NCI-H510A (cell line): ENCODE measurements around the gene PDE4C.

Source experiments
- DNase-seq: peaks from one replicate; lab custom pipeline; 2025; lab: John Stamatoyannopoulos, UW

PDE4C gene

DNA sequence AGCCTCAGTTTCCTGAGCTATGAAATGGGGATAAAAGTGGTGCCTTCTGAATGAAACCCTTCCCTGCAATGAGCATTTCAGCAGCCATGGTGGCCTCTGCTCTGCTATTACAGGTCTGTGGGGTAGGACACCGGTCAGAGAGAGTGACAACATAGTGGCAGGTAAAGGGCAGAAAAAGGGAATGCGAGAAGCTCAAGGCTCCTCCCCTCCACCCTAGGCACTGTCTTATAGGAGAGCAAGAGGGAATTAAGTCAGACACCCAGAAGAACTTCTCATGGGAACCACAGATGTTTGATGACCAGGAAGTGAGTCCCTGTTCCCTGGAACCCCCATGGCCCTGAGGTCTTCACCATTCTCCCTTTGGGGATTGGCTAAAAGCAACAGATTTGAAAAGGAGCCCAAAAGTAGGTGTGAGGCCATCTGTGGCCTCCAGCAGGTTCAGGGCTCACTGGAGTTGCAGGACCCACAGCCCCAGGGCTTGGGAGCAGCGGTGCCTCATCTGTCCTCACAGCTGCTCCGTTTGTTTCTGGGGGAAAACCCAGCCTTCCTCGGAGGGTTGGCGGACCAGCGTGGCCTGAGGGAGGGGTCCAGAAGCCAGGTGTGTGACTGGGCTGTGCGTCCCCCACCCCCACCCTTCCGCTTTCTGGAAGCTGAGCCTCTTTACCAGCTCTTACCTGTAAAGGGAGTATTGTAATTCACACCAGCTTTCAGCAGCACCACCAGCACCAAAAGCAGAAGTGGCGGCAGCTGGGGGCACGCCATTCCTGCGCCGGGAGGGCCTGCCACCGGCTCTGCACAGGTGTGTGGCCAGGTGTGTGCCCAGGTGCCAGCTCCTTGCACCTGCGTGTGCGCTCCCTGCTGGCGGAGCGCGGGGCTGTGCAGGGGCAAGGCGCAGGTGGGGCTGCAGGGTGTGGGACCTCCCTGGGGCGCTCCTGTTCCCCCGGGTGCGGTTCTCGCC, 28.6 kb upstream of the PDE4C start:
- DNase-seq = peak; percentile 67

DNA sequence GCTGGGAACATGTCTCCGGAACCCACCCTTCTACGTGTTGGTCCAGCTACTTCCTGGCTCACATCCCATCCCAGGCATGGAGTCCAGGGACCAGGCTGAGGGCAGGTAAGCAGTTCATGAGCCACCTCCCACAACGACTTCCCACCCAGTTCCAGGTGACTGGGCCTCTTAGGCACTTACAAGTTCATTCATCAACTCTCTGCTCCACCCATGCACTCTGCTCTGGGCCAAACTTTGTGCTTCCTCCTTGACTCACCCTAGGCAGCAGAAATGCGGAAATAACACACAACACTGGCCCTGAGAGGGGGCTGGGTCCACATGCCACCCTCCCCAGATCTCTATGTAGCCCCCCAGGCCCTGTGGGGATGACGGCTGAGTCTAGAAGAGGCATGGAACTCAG, 27.5 kb upstream of the PDE4C start:
- no peak for DNase-seq

DNA sequence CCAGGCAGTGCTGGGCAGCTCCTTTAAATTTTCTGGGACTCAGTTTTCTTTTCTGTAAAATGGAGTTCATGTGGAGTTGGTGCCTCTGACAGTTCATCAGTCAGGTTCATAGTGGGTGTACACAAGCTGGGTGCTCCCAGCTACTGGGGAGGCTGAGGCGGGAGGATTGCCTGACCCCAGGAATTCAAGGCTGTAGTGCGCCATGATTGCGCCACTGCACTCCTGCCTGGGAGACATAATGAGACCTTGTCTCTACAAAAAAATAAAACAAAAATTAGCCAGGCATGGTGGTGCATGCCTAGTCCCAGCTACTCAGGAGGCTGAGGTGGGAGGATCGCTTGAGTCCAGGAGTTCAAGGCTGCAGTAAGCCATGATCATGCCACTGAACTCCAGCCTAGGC, 26.9 kb upstream of the PDE4C start:
- no peak for DNase-seq

DNA sequence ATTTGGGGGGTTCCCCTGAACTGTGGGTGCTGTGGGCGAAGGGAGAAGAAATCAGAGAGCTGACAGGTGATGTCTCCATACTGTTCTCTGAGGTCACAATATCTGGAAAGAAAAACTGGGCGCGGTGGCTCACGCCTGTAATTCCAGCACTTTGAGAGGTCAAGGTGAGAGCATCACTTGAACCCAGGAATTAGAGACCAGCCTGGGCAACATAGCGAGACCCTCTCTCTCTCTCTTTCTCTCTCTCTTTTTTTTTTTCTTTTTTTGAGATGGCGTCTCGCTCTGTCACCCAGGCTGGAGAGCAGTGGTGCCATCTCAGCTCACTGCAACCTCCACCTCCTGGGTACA, 26.1 kb upstream of the PDE4C start:
- DNase-seq = no peak

DNA sequence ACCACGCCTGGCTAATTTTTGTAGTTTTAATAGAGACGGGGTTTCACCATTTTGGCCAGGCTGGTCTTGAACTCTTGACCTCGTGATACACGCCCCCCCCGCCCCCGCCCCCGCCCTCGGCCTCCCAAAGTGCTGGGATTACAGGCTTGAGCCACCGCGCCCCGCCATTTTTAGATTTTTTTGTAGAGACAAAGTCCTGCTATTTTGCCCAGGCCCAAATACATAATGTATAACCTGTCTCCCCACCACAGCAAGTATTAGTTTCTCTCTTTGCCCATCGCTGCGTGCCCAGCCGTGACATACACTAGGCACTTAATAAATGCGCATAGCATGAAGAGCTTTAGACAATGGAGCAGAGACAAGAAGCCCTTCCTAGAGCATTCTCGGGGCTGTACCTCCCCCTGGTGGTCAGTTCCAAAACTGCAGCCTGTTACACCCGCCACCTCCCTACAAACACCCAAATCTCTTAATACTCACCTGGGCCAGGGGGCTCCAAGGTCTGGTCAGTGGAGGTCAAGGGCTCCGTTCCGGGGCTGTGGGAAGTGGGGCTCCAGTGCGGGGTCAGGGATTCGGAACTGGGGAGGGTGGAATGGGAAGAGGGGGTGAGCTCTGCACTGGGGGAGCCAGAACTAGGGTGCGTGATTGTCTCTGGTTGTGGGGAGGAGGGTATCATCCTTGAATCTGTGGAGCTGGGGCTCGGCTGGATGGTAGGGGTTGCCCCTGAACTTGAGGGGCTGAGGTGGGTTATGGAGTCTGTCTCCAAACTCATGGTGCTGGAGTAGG, 25.5 kb upstream of the PDE4C start:
- no peak for DNase-seq

DNA sequence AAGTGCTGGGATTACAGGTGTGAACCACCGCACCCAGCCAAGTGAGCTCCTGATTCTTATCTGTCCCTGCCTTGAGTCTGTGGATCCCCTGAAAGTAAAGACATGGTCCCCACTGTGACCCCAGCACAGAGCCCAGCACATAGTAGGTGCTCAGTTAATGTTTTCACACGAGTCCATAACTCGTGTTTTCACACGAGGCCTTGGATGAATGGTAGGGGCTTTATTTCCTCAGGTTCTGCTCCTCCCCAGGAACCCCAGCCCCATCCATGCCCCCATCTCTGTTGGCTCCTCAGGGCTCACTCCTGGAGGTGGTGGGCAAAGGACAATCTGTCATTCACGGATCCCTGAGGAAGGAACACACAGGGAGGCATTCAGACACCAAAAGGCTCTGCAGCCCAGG, 23.6 kb upstream of the PDE4C start:
- DNase-seq = no peak

DNA sequence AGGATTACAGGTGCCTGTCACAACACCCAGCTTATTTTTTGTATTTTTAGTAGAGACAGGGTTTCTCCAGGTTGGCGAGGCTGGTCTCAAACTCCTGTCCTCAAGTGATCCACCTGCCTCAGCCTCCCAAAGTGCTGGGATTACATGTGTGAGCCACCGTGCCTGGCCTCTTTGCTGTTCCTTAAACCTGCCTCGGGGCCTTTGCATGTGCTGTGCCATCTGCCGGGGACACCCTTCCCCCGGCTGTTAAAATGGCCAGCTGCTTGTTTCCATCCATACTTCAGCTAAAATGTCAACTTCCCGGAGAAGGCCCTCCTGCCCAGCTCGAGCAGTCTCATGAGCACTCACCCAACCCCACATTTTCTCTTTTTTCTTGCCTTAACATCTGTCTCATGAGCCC, 19.1 kb upstream of the PDE4C start:
- no peak for DNase-seq

DNA sequence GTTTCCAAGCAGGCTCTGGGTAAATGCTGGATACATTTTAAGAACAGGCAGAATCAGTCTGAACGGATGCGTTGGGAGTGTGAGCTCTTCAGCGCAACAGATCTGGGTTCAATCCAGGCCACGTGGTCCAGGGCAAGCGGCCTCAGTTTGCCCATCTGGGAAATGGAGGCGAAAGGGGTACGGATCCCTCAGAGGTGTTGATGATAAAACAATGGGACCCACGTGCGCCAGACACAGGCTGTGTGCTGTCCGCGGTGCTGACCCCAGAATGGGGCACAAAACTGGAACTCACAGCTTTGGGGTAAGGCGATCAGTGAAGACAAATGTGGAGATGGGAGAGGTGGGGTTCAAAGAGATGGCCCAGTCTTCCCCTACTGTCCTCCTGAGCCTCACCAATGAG, 13.1 kb upstream of the PDE4C start:
- DNase-seq = no peak

DNA sequence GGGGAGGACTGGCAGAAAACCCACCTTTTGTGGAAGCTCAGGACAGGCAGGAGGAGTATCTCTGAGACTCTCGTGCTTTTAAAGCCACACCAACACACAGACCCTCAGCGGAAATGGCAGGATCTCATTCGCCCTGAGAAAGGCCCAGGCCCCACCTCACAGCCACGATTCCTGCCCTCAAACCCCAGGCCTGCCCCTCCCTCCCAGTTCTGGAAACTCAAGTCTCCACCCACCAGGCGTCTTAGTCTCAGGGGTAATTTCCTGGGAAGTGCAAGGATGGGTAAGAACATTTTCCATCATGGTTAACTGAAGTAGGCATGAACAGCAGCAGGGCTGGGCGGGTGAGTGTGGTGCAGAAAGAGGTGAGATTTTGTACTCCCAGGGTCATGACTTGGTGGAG, 8.0 kb upstream of the PDE4C start:
- no peak for DNase-seq

DNA sequence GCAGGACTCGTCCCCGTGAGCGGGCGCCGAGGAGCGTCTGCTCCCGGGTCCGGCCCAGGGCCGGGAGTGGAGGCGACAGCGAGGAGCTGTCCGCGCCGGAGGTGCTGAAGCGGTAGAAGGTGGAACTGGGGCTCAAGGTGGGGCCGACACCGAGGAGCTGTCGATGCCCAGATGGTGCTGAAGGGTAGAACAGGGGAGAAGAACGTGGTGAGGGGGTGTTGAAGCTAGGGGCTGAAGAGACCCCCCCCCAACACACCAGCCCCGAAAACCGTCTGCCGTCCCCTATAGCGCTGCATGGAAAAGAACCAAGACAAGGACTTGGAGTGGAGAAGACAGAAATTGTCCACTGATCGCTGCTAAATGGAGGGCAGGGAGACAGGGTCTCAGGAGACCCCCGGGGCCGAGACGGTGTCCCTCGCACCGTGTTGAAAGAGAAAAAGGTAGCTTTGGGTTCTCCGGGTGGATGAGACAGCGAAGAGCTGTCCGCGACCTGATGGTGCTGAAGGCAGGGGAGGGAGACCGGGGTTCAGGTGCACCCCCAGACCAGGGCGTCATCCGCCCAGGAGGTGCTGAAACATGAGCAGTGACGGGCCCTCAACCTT, 7.1 kb upstream of the PDE4C start:
- DNase-seq = no peak

DNA sequence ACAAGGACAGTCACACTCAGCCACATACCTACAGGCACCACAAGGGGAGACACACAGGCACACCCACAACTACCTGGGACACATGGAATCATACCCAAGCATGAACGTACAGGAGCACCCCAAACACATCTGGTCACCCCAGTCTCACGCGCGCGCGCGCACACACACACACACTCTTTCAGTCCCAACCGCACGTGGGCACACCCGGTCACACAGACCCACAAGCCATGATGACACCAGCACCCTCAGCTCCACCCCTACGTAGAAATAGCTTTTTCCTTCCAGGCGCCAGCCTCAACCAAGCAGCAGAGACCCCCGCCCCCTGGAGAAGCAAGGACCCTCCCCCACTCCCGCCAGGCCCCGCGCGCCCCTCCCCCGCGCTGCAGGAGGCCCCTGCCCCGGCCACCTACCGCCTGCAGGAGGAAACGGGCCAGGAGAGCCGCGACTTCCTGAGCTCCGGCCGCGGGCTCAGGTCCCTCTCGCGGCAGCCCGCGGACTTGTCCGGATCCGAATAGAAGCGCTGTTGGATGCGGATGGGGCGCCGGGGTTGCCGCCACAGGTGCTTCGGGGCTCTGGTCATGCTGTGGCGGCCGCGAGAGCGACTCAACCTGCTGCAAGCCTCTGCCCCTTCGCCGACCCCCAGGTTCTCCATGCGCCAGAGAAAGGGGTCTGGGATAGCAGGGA, 6.4 kb upstream of the PDE4C start:
- DNase-seq = peak; percentile 72

DNA sequence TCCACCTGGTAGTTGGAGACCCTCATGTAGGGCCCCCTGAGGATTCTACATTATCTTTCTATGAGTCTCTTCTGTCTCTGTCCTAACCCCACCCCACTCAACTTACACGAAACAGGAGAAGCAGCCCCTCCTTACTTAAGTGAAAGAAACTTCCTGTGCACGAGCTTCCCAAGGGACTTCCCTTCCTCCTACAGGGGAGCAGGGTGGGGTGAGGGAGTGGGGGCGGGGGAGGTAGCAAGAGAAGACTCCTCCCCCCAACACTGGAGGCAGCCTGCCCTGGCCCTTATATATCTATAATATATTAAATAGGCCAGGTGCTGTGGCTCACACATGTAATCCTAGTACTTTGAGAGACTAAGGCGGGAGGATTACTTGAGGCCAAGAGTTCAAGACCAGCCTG, 5.5 kb upstream of the PDE4C start:
- no peak for DNase-seq

DNA sequence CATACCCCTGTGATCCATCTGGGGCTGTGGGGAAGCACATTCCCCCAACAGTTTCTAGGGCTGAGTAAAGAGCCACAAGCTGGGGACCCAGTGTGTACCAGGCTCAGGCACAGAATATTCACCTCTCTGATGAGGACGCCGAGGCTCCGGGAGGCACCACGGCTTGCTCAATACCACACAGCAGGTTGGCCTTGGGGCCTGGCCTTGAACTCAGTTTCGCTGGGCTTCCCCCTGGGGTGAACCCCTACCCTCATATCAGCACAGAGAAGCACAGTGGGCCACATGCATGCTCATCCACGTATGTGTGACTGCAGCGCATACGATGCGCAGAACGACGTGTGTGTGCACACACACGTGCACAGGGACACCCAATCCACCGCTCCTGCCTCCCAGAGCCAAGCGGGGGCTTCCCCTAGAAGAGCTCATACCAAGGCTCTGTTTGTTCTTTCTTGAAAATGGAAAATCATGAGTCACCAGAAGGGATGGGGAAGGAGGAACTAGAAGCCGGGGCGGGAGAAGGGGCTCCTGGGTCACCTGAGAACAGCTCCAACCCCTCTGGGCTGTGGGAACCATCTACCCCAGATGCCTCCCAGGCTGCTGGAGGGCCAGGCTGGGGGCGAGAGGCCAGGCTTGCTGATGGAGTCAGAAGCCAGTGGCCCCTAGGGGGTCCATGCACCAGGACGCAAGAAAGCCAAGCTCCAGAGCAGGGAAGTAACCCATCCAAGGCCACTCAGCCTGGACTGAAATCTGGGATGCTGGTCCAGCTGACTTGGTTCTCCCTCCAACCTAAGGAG, 4.9 kb upstream of the PDE4C start:
- no peak for DNase-seq

DNA sequence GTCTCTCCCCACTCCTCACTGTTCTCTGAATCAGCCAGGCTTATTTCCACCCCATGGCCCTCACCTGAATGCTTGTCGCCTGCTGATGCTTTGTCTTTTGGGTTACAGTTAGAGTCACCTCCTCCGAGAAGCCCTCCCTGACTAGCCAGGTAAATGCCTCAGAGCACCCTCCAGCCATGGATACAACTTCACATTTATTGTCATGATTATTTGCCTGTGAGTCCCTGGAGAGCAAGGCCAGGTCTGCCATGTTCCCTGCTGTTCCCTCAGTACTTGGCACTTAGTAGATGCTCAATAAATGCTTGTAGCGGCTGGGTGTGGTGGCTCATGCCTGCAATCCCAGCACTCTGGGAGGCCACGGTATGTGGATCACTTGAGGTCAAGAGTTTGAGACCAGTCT, 3.7 kb upstream of the PDE4C start:
- DNase-seq = no peak

DNA sequence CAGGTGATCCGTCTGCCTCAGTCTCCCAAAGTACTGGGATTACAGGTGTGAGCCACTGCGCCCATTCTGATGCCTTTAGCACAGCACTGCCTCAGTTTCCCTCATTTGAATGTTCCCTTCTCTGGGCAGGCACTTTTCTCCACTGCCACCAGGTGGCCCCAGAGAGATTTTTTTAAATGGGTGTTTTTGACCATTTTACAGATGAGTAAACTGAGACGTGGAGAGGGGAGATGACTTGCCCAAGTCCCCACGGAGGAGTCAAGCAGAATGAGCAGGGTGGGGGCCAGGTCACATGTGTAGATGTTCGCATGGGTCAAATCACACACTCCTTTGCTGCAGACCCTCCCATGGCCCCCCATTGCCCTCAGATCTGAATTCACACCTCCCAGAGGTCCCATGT, 3.2 kb upstream of the PDE4C start:
- no peak for DNase-seq

DNA sequence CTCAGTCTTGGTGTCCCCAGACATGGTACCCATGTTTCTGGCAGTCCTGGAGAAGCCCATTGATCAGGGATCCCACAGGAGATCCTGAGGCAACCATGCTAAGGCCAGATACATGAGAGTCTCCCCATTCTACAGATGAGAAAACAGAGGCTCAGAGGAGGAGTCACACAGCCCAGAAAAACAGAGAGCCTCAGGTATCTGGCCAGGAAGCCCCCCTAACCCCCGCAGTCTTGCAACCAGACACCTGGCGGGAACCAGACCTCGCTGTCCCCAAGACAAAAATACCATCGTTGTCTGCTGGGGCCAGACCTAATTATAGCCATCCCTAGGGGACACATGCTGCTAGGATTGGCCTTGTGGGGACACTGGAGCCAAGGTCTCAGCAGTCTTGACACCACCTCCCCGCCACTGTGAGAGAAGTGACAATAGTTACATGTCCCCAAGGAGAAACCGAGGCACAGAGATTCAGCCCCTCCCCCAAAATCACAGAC, 1.6 kb upstream of the PDE4C start:
- DNase-seq = no peak

DNA sequence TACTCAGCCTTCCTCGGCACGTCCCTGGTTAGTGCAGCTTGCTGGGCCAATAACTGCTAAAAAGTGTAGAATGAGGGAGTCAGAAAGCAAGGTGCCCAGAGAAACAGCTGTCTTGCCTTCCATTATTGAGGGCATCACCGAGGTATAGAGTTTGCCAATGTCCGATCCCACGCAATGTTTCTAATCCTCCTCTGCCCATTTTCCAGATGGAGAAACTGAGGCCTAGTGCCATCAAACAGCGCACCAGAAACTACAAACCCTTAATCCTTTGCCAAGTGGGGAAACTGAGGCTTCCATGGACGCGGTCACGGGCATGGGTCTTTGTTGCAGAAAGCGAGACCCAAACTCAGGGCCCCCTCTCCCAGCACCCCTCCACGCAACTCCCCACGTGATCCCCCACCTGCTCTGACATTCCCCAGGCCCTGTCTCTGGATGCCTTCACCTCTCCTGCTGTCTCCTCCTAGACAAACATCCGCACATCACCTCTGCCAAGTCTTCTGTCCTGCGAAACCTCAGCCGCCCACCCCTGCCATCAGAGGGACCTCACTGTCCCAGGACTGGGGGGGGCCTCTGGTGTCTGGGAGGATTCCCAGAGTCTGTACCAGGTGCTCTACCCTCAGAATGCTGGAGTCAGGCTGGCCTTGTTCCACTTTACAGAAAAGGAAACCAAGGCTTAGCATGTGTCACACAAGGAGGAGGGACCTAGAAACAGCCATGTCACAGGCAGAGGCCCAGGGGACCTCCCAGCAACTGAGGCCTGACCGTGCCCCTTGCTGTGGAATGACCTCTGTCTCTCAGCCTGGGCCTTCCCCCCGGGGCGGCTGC, 930 bp upstream of the PDE4C start:
- no peak for DNase-seq

DNA sequence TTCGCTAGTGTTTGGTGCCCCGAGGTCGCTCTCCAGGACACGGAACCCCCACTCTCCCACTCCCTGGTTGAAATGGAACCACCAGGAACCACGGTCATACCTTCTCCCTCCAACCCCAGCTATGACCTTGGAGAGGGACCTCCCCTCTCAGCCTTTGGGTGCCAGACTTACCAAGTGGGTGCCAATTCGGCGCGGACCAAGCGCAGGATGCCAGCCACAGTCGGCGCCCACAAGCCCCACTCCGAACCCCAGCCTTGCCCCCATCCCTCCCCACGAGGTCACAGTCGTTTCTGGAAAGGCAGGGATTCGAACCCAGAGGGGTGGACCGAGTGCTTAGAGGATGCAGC, 910 bp downstream of the PDE4C start:
- DNase-seq = no peak

DNA sequence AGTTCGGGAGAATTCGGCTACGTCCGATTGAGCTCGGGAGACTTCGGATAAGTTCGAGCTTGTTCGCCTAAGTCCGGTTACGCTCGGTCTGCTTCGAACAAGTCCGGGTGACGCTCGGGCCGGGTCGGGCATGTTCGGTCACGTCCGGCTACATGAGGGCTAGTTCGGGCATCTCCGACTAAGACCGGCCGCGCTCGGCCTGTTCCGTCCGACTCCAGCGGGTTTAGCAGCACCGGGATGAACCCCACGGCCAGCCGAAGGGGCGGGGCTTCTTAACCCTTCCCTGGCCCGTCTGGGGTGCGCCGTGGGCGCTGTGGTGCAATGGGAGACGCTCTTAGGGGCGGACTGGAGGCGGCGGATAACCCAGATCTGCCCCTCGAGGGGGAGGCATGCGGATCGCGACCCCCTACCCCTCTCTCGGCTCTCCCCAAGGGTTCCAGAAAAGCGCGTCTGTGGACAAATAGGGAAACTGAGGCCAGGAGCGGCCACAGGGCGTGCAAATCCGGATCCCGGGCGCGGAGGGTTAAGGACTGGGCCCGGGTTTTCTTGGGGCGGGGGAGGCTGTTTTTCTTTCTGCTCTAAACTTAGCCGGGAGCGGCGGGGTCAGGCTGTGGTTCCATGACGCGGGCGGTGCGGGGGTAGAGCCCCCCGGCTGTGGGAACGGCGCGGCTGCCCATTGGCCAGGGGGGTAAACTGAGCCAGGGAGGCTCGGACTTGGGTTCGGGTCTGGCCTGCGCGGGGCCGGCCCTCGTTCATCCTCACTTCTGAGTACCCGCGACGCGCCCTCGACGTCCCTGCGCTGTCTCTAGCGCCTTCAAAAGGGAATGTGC, 1.5 kb downstream of the PDE4C start:
- peak; percentile 97 for DNase-seq
